Middle frontal gyrus (tissue), 1 donor: ENCODE measurements around the gene FBXW8.

Experiments used
- DNase-seq: peaks from one replicate; pipeline ENCODE4 v3.0.0-alpha.2; 2015; ENCODE audit warnings: low spot score; ENCODE audit errors: extremely low spot score

FBXW8 gene

GRCh38 chr12:116955382-116956021 is 44.8 kb downstream of the FBXW8 start:
- no peak for DNase-seq

- no peak for DNase-seq
Observed at GRCh38 chr12:116958402-116959197, 47.9 kb downstream of the FBXW8 start.

- no peak for DNase-seq
Observed at GRCh38 chr12:116959198-116959460, 48.4 kb downstream of the FBXW8 start.

GRCh38 chr12:116959845-116960514 is 49.2 kb downstream of the FBXW8 start:
- no peak for DNase-seq

- DNase-seq, result no peak
Observed at GRCh38 chr12:116962197-116962596, 51.4 kb downstream of the FBXW8 start.

GRCh38 chr12:116962783-116963356 is 52.1 kb downstream of the FBXW8 start:
- no peak for DNase-seq

GRCh38 chr12:116964054-116965050 is 53.6 kb downstream of the FBXW8 start:
- DNase-seq, result no peak

GRCh38 chr12:116968986-116969385 is 58.2 kb downstream of the FBXW8 start:
- DNase-seq, result no peak

GRCh38 chr12:116969615-116970585 is 59.1 kb downstream of the FBXW8 start:
- DNase-seq, result no peak

- DNase-seq, result no peak
Observed at GRCh38 chr12:116971222-116971621, 60.5 kb downstream of the FBXW8 start.

GRCh38 chr12:116975779-116976393 is 65.1 kb downstream of the FBXW8 start:
- no peak for DNase-seq

GRCh38 chr12:116977465-116978380 is 67.0 kb downstream of the FBXW8 start:
- DNase-seq, result no peak

- no peak for DNase-seq
Observed at GRCh38 chr12:116978791-116979508, 68.2 kb downstream of the FBXW8 start.

GRCh38 chr12:116980083-116980482 is 69.3 kb downstream of the FBXW8 start:
- no peak for DNase-seq

GRCh38 chr12:116982791-116983411 is 72.2 kb downstream of the FBXW8 start:
- no peak for DNase-seq

GRCh38 chr12:116984098-116984497 is 73.3 kb downstream of the FBXW8 start:
- no peak for DNase-seq

- no peak for DNase-seq
Observed at GRCh38 chr12:116990329-116990728, 79.6 kb downstream of the FBXW8 start.
